GM21576 (cell line): ENCODE data around the gene DPP6.

Experiments
- ATAC-seq: cut with Tn5 transposase; IDR thresholded peaks from one replicate; pipeline ENCODE4 v1.9.1; 2021; ENCODE audit warnings: mild to moderate bottlenecking, moderate library complexity; ENCODE audit not compliant: unreplicated experiment

Gene DPP6

DNA sequence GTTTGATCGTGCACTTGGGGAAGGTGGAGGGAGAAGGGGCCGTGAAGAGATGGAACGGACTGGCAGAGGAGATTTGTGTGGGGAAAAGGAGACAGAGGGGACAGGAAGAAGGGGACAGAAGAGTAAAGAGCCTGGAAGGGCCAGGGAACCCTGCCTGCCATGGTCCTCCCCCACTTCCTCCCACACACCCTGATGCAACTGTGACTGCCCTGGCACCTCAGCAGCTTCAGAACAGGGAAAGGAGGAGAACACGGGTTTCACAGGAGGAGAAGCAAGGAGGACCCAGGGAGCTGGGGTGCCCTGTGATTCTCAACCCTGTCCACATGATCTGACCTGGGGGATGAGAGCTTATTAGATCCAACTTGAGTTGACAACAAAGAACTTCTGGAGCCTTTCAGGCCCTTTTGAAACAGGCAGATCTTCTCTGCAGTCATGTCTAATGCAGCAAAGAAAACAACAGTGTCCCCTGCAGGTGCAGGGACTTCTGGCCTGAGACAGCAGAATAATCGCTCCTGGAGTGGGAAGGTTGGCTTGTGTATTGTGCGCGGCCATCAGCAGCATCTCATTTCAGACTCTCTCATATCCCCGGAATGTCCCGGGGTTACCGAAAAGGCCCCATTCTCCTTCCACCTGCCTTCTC, 529.2 kb downstream of the DPP6 start:
- ATAC-seq, result no peak

DNA sequence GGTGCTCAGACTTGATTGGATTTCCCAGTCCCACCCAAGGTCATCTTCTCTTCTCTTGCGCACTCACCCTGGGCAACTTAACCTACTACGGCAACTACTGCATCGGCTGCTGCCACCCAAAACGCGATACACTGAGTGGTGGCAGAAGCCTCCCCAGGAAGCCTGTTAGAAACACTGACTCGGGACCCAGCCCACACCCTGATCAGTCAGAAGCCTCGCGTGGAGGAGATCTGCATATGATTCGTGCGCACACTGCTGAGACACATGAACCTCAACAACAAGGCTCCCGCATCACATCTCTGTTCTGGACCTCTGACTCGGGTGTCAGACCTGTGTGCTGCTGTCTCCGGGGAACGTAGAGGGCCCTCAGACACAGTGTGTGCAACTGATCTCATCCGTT, 531.3 kb downstream of the DPP6 start:
- ATAC-seq, result no peak

DNA sequence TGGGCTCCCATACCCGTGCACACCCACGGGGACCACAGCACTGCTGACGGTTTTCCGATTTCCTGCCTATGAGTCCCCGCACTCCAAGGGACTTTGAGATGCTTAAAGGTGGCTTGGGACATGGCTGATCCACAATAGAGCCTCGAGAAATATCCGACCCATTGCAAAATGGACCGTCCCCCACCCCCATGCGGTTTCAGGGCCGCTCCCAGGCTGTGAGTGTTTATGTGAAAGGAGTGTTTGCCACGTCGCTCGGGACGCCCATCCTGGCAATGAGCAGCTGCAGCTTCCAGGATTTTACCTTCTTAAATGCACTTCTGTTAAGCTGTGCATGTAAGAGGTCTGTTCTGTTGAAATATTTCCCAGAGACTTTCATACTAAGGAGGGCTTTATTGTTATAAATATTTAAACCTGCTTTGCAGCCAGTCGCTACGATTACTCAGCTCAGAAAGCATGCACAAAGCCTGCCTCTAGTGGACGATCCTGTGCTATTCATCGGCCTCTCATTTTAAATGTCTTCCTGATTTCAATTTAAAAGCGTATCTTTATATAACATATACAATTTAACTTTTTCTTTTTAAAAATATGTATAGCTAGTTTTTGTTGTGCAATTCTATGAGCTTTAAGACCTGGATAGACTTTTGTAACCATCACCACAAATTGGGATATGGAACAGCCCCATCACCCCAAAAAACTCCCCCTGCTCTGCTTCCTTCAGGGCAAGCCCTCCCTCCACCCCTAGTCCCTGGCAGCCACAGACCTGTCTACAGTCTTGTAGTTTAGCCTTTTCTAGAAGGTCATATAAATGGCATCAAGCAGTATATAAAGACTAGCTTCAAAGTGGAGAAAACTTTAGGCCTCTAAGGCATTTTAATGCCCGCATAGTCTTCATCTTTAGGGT, 532.4 kb downstream of the DPP6 start:
- ATAC-seq, result no peak

DNA sequence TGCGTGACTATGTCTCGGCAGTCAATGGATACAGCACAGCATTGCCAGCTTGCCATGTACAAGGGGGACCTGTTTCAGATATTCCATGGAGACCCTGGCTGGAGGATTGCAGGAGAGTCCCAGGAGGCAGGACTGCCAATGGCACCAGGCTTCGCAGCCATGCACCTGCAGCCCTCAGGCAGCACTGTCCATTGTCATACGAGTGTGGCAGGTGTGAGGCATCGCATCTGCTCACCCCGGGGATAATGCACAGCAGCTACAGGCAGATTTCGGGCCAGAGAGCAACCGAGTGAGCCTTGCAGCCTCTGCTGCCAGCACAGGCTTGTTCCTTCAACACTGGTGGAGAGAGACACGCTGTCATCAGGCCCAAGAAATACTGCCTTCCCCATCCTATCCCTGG, 535.6 kb downstream of the DPP6 start:
- ATAC-seq, result no peak

DNA sequence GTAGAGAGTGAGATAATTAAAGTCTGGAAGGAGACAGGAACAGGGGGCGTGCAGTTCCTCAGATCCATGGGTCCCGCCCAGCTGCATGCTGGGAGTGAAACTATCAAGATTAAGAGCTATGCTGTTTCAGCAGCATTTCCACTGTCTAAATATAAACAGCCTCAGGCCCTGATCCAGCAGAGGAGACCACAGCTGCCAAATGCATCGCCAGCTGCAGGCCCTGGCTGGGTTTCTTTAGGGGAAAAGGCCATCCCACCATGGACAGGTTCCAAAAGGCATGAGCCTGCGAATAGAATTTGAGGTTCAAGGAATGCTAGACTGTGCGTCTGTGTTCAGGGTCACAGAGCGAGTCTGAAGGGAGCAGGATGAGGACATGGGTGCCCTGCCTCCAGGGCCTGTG, 539.3 kb downstream of the DPP6 start:
- no peak for ATAC-seq

DNA sequence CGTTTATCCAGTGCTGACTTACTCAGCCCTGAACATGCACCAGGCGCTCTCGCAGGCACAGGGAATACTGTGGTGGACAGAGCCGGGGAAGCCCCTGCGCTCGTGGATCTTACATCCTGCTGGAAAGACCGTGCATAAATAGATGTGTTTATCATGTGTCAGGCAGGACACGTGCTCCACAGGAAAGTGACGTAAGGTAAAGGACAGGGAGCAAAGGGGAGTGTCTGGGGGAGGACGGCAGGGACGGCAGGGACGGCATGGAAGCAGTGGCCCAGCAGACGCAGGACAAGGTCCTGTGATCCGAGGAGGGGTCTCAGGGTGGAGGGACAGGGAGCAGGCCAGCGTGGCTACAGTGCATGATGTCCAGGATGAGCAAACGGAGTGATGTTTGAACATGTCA, 540.2 kb downstream of the DPP6 start:
- ATAC-seq, result no peak

DNA sequence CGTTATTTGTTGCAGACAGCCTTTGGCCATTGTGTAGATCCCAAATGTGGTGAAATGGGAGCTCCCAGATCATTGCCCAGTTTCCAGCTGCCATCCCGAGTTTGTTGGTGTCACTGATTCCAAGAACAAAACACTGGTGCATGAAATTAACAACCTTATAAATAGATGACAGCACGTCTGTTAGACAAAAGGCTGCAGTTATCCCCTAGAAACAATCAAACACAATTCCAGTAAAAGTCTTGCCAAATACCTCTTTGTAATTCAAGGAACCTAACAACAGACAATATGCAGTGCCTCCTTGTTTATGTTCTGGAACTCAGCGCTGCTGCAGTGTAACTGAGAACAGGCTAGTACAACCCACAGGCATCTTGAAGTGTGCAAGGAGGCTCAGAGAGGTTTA, 546.2 kb downstream of the DPP6 start:
- no peak for ATAC-seq

DNA sequence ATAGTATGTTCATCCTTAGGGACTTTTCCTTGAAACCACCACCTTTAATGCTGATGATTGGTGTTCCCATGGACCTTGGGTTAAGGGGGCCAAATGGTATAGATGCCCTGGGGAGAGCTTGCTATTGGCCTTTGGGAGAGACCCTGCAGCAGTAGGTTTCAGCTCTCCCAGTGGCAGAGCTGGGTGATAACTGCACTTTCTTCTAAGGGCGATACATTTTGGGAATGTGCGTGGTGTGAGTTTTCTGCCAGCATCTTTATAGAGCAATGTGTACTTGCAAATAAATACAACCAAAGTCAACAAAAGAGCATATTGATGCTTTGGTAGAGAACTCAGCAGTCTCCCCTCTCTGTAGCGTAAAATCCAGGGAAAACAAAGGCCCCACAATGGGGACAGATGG, 546.7 kb downstream of the DPP6 start:
- ATAC-seq, result no peak

DNA sequence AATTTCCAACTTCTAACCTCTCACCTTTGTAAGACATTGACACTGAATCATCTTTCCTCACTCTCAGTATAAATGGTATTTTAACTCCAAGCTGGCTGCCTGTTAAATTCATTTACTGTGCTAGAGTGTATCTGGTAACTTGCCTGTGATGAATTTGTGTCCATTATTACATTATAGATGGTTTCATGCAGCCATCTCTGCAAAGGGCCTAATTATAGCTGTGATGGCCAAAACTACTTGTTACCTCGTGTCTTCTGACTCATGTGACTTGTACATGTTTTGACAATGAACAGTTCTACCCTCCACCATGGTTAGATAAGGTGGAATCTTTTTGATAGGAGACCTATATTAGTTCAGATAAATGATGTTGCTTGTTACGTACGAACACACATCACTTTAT, 558.7 kb downstream of the DPP6 start:
- ATAC-seq, result no peak

DNA sequence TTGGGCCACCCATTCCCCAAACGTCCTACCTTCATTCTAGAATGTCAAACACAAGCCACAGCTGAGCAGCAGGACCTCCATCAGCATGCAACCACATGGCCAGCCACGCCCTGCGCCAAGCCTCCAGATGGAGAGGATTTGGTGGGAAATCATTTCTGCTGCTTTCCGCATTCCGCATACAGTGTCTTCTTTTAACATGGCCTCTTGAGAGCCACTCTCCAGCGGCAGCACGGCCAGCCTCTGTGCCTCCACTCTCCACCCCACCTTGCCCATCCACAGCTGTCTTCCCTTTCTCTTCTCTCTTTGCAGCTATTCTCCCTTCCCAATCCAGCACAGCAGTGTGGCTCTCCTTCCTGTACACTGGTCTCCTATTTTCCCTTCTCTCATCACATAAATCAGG, 561.6 kb downstream of the DPP6 start:
- ATAC-seq, result no peak

DNA sequence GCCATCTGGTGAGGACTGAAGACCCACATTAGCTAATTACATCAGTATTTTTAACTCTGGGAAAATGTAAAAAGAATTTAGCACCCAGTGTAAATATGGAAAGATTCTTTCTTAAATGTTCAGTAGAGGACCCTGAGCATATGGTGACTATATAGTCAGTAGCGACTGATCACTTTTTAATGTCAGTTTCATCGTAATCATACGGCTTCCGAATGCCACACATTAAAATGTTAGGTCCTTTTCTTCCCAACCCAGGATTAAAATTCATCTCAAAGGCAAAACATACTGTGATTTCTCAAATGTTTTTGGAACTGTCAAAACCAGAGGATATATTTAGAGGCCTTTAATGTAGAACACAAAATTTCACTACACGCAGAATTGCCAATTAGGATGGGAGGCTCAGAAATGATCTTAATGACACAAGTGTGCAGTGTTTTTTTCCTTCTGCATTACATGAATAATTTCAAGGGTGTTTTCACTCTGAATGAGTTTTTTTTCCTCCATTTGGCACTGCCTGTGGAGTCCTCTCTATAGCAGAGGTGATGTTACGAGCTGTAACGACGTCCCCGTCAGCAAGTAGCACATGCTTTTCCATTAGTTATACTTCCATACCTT, 568.0 kb downstream of the DPP6 start:
- ATAC-seq, result no peak

DNA sequence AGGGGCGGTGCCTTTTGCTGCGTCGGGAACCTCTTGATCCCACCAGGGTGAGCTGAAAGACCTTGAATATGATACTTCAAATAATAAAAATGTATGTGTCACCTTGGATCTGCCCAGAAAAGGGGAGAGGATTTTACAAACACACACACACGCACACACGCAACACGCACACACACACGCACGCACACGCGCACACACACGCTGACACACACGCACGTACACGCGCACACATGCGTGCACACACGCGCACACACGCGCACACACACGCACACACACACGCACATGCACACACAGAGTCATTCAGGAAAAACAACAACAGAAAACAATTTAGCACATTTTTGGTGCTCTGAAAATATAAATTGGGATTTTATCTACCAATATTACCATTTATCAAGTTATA, 571.2 kb downstream of the DPP6 start:
- ATAC-seq, result no peak

DNA sequence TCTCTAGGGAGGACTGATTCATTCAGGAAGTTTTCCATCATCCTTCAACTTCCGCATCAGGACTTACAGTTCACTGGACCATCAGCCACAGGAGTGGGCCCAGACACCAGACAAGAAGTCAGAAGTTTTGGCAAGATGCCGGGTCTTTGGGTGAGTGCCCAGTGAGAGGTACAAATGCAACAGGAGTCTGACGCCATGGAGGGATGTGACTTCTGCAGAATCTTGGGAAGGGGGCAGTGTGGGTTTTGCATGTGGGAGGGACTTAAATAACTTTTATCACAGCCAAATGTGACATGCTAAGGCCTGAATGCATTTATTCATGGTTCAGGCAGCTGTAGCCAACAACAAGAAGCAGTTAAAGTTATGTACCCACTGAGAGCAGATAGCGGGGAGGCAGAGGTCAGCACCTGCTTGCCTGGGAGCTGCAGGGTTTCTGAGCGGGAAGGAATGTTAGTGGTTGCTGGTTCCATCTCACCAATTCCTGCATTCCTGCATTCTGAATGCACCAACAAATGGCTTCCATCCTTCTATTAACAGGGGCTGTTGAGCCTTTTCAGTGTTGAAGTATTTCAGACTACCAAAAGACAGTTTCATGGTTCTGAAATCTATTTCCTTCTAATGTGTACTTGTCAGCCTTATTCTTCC, 575.6 kb downstream of the DPP6 start:
- ATAC-seq, result no peak

DNA sequence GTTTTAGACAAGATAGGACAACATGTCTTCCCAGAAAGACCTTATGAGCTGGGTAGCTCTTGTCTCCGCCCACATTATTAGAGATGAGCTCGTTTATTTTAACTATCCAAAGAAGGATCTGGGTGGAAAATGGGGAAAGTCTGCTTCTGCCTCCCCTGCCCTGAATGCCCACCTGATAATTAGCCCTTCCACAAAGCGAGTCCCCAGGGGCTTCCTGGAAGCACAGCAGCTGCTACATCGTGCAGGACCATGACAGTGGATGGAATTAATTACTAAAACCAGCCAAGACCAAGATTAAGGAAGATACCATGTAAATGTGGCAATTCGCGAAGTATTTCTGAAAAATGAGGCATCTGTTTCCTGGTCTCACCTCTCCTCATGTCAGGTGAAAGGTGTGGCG, 576.4 kb downstream of the DPP6 start:
- ATAC-seq, result no peak

DNA sequence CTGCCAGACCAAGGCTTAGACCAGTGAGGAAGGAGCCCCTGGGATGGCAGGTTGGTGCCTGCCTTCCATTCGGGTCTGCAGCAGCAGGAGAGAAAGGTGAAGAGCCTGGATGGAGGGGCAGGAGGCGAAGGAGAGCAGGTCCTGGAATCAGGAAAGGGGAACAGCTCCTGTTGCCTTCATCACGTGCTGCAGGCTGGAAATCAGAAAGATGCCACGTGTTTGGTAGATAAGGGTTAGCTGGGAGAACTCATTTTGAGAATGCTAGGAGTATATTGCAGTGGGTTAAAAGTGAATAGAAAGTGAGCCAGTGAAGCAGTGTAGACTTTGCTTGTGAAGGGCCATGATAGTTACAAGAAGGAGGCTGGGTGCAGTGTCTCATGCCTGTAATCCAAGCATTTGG, 579.0 kb downstream of the DPP6 start:
- ATAC-seq, result no peak

DNA sequence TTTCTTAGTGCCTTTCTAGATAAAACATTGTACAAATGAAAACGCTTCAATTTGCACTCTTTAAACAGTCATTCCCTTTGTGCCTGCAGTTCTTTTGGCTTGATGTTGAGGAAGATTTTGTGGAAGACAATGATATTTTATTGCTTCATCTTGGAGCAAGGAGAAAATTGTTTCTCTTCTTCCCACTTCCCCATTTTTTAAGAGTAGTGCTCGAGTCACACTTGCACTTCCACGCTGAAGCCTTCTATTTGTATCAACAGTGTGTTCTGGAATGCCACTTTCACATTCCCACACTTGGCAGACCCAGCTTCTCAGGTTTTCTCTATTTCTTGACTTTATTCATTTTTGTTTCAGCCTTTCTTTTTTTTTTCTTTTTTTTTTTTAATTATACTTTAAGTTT, 581.4 kb downstream of the DPP6 start:
- ATAC-seq, result no peak

DNA sequence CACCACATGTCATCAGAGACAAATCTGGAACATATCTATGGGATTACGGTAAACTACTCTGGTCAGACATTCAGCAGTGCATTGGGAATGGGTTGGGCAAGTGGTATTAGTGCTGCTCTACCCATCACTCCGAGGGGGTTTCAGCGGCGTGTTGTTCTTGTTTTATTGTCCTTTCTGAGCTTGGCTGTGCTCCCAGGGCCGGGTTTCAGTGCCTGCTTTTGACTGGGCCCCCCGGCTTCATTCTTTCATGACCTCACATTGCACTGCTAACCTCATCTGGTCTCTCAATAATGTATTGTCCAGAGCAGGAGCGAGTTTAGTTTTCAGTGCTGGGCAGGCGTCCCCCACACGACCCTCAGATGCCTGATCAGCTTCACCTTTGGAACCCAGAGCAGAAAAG, 586.1 kb downstream of the DPP6 start:
- ATAC-seq, result no peak

DNA sequence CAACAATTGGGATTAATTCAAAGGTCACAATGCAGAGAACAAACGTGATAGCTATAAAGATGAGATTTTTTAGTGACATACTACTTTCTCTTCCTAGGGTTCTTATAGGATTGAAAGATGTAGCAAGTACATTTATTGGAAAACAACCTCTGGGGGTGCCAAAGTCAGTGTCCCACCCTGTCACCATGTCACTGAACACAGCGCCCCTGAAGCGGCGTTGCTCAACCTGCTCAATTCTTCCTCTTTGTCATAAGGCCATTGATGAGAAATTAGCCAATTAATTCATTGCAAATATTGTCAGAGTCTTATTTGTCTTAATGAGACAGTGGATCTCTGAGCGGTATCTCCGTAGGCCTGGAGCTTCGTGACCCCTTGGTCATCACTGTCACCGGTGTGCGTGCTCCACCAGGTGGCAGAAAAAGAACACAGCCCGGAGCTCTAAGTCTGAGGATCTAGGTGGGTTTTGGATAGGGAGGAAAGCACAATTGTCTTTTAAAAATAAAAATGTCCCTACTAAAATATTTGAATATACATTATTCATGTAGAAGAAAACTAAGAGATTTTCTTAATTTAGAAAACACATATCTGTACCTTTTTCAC, 588.2 kb downstream of the DPP6 start:
- ATAC-seq, result no peak

DNA sequence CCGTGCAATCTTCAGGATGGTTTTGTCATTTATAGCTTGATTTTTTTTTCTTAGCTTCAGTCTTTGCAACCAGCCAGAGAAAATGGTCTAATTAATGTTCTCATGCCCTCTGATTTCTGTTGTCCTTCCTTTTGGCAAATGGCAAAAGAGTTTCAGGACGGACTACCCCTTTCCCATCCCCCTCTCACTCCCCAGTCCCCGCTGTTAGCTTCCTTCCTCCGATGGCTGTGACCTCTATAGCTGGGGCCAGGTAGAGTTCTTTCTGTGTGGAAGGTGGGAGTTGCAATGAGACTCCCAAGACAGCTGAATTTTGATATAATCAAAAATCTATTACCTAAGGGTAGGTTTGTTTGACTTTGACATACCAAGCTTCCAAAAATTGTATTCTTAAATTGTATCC, 588.7 kb downstream of the DPP6 start:
- ATAC-seq, result no peak

DNA sequence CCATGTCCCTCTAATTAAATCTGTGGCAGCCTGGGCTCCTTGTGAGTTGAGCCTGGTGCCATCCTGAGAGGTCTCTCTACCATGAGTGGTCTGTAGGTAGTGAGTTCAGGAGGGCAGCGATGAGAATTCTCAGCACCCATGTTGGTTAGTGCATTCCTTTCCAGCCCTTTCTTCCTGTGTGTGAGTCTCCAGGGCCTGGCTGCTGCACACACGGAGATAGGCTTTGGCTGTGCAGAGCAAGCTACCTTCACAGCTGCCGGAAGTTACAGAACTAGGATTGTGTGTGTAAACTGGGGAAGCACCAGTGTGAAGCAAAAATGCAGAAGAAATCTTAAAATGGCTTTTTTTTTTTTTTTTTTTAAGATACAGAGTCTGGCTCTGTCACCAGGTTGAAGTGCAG, 592.2 kb downstream of the DPP6 start:
- ATAC-seq, result no peak
